Fibroblast of villous mesenchyme (primary cell): ENCODE measurements around the gene CLNK. TPM values are rescaled to one million over a fixed set of nuclear protein-coding genes. Genes with fewer than 3 reads are reported as not detected.

Experiments
- DNase-seq: peaks from one replicate; pipeline ENCODE4 v3.0.0-alpha.2; 2010; ENCODE audit warnings: low read depth
- H3K4me3 ChIP-seq: 2 replicates; pipeline ENCODE4 v1.5.1; 2011; ENCODE audit warnings: low read depth, mild to moderate bottlenecking, low read length
- total RNA-seq: library from RNA; depleted of rRNA; stranded (reverse); fragments of >200 nt; gene quantifications from 2 replicates; pipeline ENCODE4 v1.2.3, GENCODE V29; 2012
- TF ChIP-seq, protein P1 (sequence below): IDR thresholded peaks from 2 replicates; pipeline ENCODE4 v1.5.1; 2012; ENCODE audit warnings: low read depth, mild to moderate bottlenecking, low read length; ENCODE audit not compliant: insufficient read depth

The CLNK gene
- total RNA-seq, 1 donor: not detected

DNA sequence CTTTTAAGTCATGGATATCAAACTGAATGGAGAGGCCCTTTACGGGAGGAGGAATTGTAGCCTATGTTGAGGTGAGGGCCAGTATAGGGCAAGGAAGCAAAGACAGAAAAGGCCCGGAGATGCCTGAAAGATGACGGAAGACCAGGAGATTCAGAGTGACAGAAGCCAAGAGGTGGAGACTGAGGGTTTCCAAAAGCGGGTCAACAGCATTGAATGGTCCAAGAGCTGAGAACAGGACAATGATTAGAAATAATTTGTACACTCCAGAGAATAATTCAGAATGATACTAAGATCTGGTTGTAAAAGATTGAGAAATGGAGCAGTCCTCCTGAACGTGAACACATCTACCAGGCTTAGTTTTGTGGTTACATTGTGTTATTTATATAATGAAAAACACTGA is 181.9 kb downstream of the CLNK start:
- H3K4me3 ChIP-seq: no peak overlapping the region
- no peak for DNase-seq
- TF ChIP-seq, protein P1, sequence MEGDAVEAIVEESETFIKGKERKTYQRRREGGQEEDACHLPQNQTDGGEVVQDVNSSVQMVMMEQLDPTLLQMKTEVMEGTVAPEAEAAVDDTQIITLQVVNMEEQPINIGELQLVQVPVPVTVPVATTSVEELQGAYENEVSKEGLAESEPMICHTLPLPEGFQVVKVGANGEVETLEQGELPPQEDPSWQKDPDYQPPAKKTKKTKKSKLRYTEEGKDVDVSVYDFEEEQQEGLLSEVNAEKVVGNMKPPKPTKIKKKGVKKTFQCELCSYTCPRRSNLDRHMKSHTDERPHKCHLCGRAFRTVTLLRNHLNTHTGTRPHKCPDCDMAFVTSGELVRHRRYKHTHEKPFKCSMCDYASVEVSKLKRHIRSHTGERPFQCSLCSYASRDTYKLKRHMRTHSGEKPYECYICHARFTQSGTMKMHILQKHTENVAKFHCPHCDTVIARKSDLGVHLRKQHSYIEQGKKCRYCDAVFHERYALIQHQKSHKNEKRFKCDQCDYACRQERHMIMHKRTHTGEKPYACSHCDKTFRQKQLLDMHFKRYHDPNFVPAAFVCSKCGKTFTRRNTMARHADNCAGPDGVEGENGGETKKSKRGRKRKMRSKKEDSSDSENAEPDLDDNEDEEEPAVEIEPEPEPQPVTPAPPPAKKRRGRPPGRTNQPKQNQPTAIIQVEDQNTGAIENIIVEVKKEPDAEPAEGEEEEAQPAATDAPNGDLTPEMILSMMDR: no peak

DNA sequence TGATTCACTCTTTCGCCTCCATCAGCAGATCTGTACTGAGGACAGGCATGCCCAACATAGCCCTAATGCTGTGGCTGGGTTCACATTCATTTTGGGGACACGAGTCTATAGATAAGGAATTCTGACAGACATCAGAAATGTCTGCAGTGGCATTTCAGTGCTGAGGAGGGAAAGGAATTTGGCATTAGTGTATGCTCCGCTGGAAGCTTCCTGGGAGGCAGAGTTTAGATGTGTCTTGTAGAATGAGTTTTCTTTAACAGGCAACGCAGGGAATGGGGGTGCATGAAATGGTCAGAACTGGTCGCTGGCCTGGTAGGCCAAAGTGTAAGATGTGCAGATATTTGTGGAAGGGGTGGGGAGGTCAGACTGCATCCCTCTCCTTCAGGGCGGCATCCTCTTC is 183.8 kb downstream of the CLNK start:
- DNase-seq: no peak
- no peak overlapping the region for H3K4me3 ChIP-seq
- TF ChIP-seq, protein P1: no peak

DNA sequence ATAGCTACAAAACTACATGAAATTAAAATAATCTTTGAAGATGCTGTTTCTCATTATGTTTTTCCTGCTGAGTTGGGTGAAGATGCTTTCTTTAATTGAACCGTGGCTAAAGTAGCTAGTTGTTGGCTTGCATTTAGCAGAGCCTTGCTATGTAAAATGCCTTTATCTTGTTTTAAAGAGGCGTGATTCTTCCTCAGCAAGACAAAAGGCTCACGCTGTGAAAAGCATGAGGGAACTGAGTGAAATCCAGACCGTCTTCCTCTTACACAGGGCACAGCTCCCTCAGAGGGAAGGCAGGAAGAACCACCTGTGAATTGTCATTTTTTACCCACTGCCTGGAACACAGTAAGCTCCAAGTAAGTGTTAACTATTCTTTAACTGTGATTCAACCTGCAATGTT is 188.4 kb downstream of the CLNK start:
- no peak for DNase-seq
- H3K4me3 ChIP-seq: no peak overlapping the region
- TF ChIP-seq, protein P1: no peak

DNA sequence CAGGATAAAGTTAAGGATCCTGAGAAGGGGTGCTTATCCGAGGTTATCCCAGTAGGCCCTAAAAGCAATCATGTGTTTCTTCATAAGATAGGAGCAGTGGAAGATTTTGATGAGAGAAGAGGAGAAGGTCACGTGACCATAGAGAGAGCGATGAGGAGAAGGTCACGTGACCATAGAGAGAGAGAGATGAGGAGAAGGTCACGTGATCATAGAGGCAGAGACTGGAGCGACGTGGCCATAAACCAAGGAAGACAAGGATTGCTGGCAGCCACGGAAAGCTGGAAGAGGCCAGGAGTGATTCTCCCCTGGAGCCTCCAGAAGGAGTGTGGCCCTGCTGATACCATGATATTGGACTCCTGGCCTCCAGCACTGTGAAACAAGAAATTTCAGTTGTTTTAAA is 188.9 kb downstream of the CLNK start:
- TF ChIP-seq, protein P1: no peak
- no peak overlapping the region for H3K4me3 ChIP-seq
- no peak for DNase-seq

DNA sequence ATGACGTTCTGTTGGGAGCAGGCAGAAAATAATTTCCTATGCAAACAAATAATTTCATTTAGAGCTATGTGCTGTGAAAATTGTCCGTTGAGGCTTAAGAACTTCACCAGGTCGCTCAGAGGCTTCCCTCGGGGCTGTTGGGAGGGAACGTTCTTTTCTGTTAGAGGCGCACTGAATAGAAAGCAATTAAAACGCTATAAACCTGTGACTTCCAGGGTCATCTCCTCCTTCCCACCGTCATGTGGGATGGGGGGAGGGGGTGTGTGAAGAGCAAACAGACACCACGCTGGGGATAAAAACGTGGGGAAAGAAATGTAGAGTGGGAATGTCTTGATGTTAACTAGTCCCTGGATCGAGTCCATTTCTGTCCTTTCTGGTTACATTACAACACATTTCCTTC is 192.1 kb downstream of the CLNK start:
- H3K4me3 ChIP-seq: no peak overlapping the region
- peak; percentile 2 for DNase-seq
- TF ChIP-seq, protein P1: no peak

DNA sequence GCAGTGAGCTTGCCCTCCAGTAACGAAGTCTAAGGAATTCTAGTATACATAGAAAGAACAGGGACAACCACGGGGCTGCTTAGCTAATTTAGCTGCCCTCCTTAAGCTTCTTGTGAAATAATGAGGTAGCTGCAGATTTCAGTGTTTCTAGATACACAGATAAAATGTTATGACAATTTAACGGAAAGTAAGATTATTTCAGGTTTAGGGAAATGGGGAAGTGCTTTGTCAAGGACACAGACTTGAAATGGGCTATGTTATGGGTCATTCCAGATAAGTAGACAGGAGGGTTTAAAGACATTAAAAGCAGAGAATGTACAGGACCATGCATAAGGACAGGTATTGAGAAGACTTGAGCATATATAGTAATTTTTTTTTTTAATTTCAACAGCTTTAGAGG is 193.2 kb downstream of the CLNK start:
- no peak for DNase-seq
- no peak overlapping the region for H3K4me3 ChIP-seq
- TF ChIP-seq, protein P1: no peak

DNA sequence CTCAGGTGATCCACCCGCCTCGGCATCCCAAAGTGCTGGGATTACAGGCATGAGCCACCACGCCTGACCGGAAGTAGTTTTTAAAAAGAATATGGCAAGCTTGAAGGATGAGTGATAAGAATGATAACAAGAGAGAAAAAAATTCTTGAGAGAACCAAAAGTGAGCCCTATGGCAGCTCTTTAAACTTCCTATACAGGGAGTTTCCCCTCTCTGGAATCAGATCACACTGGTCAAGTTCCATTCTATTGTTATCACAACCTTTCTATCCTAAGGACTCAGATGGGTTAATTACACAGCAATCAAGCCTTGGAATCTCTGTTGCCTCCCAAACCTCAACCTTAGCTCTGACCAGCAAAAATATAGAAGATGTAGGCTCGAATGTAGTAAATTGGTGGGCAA is 193.6 kb downstream of the CLNK start:
- H3K4me3 ChIP-seq: no peak overlapping the region
- no peak for DNase-seq
- TF ChIP-seq, protein P1: no peak
